ENCODE measurements around the gene FAM3A.
A peak's percentile ranks its signal among the peaks of the same experiment; 100 is the strongest.

The FAM3A gene

DNA sequence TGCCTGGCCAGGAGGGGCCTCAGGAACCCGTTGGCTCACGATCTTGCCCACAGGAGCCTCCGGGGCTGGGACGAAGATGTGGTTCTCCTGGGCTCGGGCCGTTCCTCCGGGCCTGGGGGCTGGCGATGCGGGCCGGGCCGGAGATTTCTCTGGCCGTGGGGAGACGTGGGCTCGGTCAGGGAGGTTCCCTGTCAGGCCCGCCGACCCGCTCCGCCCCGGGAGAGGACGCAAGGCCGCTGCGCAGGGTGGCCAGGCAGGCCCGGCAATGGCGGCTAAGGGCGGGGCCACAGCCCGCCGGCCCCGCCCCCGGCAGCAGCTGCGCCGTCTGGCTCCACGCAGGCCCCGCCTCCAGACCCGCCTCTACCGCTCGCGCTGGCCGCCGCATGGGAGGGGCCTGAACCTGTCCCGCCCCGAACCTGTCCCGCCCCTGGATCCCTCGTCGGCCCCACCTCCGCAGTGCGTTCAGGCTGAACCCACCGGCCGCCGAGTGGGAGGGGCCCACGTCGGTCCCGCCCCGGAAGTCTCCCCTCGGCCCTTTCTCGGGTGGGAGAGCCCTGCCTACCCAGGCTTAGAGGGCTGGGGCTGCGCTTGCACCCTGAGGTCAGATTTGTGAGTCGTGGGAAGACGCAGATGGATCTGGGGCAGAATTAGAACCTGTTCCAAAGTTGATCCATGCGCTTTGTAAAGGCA, at the start of gene FAM3A (continued):
- no peak for TF ChIP-seq ZBTB6 (tag by site-specific recombination; IDR thresholded peaks at IDR 0.05)
- TF ChIP-seq, protein P1, sequence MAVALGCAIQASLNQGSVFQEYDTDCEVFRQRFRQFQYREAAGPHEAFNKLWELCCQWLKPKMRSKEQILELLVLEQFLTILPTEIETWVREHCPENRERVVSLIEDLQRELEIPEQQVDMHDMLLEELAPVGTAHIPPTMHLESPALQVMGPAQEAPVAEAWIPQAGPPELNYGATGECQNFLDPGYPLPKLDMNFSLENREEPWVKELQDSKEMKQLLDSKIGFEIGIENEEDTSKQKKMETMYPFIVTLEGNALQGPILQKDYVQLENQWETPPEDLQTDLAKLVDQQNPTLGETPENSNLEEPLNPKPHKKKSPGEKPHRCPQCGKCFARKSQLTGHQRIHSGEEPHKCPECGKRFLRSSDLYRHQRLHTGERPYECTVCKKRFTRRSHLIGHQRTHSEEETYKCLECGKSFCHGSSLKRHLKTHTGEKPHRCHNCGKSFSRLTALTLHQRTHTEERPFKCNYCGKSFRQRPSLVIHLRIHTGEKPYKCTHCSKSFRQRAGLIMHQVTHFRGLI (tag by site-specific recombination; IDR thresholded peaks at IDR 0.05): no peak
- TF ChIP-seq FEZF1 (tag by site-specific recombination; IDR thresholded peaks at IDR 0.05): peak; percentile 60; the same call in 1 of the 2 replicates
- no peak for TF ChIP-seq MYNN (tag by site-specific recombination; IDR thresholded peaks at IDR 0.05; ENCODE audit: borderline replicate concordance)
- no peak for TF ChIP-seq GLI2 (tag by site-specific recombination; IDR thresholded peaks at IDR 0.05; ENCODE audit: borderline replicate concordance, low read depth)
- TF ChIP-seq ZBTB8A (tag by site-specific recombination; IDR thresholded peaks at IDR 0.05): peak; percentile 93
- no peak for TF ChIP-seq ZNF132 (tag by site-specific recombination; IDR thresholded peaks at IDR 0.05; ENCODE audit: borderline replicate concordance)
- no peak for TF ChIP-seq SALL2 (tag by site-specific recombination; IDR thresholded peaks at IDR 0.05; ENCODE audit: borderline replicate concordance)
- TF ChIP-seq ZNF266 (tag by site-specific recombination; IDR thresholded peaks at IDR 0.05; ENCODE audit: low read depth): no peak
- TF ChIP-seq BCL11B (tag by site-specific recombination; IDR thresholded peaks at IDR 0.05; ENCODE audit: low read depth): no peak
- TF ChIP-seq ZNF513 (tag by site-specific recombination; IDR thresholded peaks at IDR 0.05): no peak
- TF ChIP-seq PRDM10 (tag by site-specific recombination; IDR thresholded peaks at IDR 0.05): peak; percentile 91
- TF ChIP-seq ZNF214 (tag by site-specific recombination; IDR thresholded peaks at IDR 0.05; ENCODE audit: borderline replicate concordance): no peak
- no peak for TF ChIP-seq ZNF311 (tag by site-specific recombination; IDR thresholded peaks at IDR 0.05; ENCODE audit: borderline replicate concordance)
- no peak for TF ChIP-seq ZNF248 (tag by site-specific recombination; IDR thresholded peaks at IDR 0.05)
- TF ChIP-seq, protein P2, sequence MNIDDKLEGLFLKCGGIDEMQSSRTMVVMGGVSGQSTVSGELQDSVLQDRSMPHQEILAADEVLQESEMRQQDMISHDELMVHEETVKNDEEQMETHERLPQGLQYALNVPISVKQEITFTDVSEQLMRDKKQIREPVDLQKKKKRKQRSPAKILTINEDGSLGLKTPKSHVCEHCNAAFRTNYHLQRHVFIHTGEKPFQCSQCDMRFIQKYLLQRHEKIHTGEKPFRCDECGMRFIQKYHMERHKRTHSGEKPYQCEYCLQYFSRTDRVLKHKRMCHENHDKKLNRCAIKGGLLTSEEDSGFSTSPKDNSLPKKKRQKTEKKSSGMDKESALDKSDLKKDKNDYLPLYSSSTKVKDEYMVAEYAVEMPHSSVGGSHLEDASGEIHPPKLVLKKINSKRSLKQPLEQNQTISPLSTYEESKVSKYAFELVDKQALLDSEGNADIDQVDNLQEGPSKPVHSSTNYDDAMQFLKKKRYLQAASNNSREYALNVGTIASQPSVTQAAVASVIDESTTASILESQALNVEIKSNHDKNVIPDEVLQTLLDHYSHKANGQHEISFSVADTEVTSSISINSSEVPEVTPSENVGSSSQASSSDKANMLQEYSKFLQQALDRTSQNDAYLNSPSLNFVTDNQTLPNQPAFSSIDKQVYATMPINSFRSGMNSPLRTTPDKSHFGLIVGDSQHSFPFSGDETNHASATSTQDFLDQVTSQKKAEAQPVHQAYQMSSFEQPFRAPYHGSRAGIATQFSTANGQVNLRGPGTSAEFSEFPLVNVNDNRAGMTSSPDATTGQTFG (tag by site-specific recombination; IDR thresholded peaks at IDR 0.05; ENCODE audit: borderline replicate concordance): no peak
- no peak for TF ChIP-seq ZSCAN5A (tag by site-specific recombination; IDR thresholded peaks at IDR 0.05)
- TF ChIP-seq ZNF580 (tag by site-specific recombination; IDR thresholded peaks at IDR 0.05): 0 out of 2 replicates have a peak, but pooled peaks have one; percentile 19
- TF ChIP-seq ZNF677 (tag by site-specific recombination; IDR thresholded peaks at IDR 0.05): no peak
- TF ChIP-seq PBX3 (CRISPR knock-in tag; IDR thresholded peaks at IDR 0.05): peak; percentile 68; the same call in 1 of the 2 replicates
- no peak for TF ChIP-seq ZNF280C (tag by site-specific recombination; IDR thresholded peaks at IDR 0.05)

Measured in HEK293 (cell line).